Fibroblast of mammary gland (primary cell): Measurements from ENCODE around the gene CAPG.
"Not testable (repeated sequence)": the region's sequence is repeated elsewhere in the genome, so short reads cannot be mapped to it uniquely, and the experiment has no call there.

Experiments used
- DNase-seq: peaks from one replicate; pipeline ENCODE4 v3.0.0-alpha.2; 2010; ENCODE audit warnings: low read depth
- H3K4me3 ChIP-seq: 2 replicates; pipeline ENCODE4 v1.5.1; 2011; ENCODE audit warnings: low read depth, mild to moderate bottlenecking, low read length, moderate library complexity; ENCODE audit not compliant: control insufficient read depth
- TF ChIP-seq, protein P1 (sequence below): conservative IDR thresholded peaks from 2 replicates; pipeline ENCODE4 v1.5.1; 2011; ENCODE audit warnings: low read depth, low read length, inconsistent platforms; ENCODE audit not compliant: control insufficient read depth, insufficient read depth

CAPG gene

DNA sequence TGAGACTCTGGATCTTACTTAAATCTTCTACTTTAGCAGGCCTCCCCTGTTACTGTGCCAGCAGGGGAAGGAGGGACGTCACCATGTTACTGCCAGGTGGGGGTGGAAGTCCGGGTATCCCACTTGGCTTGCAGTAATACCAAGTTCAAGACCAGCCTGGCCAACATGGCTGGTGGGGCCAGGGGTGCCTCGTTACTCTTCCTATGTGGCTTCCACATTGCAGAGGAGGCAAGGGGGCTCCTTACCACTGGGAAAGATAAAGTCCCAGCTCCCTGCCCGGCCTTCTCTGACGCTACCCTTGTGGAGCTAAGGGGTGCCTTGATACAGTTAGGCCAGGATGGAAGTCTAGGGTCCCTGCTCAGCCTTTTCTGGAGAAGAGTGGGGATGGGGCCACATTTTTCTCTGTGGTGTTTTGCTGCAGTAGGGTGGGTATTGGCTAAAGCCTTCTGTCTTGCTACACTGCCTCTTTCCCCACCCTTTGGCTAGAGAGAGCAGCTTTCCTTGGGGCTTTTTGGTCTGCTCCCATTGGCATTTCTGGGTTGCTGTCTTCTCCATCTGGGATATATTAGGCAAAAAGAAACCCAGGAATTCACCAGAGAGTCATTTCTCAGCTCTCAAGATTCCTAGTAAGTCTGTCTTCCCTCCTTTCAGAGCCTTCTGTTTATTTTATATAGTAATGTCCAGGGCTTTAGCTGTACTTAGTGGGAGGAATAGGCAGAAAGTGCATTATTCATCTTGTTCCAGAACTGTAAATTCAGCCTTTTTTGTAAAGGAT lies 33.7 kb downstream of the CAPG start:
- DNase-seq = no peak
- TF ChIP-seq, protein P1, sequence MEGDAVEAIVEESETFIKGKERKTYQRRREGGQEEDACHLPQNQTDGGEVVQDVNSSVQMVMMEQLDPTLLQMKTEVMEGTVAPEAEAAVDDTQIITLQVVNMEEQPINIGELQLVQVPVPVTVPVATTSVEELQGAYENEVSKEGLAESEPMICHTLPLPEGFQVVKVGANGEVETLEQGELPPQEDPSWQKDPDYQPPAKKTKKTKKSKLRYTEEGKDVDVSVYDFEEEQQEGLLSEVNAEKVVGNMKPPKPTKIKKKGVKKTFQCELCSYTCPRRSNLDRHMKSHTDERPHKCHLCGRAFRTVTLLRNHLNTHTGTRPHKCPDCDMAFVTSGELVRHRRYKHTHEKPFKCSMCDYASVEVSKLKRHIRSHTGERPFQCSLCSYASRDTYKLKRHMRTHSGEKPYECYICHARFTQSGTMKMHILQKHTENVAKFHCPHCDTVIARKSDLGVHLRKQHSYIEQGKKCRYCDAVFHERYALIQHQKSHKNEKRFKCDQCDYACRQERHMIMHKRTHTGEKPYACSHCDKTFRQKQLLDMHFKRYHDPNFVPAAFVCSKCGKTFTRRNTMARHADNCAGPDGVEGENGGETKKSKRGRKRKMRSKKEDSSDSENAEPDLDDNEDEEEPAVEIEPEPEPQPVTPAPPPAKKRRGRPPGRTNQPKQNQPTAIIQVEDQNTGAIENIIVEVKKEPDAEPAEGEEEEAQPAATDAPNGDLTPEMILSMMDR = no peak
- no peak overlapping the region for H3K4me3 ChIP-seq

DNA sequence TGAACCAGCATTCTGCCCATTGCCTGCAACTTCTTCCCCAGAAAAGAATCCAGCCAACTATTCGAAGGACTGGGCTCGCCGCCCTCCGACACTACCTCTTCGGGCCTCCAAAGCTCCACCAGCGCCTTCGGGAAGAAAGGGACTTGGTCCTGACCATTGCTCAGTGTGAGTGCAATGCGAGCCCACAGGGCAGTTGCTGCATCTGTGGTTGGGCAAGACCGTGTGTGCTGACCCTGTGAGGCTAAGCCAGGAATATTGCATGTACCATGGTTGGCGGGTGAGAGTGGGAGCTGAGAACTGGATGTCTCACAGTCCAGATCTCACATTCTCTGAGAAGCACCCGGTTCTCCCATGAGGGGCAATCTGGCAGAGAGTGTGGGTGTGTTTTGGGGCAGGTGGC lies 39.1 kb downstream of the CAPG start:
- no peak for DNase-seq
- H3K4me3 ChIP-seq = no peak overlapping the region
- TF ChIP-seq, protein P1 = no peak

DNA sequence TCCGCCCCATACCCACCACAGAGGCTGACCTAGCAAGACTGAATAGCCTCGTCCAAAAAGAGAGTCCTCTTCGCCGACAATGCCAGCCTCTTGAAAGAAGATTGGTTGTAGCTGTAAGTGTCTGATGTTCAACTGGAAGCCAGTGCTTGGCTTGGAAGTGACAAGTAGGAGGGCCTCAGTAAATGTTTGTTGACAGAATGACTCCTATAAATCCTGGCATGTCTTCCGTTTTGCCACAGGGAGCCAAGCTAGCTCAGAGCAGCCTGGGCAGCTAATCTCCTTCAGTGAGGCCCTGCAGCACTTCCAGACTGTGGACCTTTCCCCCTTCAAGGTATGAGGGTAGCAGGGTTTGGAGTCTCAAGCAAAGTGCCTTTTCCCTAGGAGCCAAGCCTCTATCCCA lies 40.7 kb downstream of the CAPG start:
- TF ChIP-seq, protein P1 = no peak
- DNase-seq = no peak
- no peak overlapping the region for H3K4me3 ChIP-seq

DNA sequence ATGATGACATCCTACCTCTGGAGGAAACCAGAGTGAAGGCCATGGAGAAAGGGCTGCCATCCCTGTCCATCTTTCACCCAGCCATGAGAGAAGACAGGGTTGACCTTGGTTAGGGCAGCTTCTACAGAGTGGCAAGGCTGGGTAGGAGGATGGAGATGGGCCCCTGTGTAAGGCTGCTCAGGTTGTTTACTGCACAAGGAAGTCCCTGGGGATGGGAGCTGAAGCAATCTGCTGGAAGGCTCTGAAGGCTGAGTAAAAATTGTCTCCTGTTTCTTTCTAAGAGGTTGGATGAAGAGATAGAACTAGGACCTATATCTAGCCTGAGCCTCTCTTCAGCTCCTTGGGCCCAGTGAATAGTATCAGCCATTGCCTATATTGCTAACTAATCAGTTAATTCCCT lies 41.2 kb downstream of the CAPG start:
- no peak overlapping the region for H3K4me3 ChIP-seq
- TF ChIP-seq, protein P1 = no peak
- DNase-seq = peak; percentile 31

DNA sequence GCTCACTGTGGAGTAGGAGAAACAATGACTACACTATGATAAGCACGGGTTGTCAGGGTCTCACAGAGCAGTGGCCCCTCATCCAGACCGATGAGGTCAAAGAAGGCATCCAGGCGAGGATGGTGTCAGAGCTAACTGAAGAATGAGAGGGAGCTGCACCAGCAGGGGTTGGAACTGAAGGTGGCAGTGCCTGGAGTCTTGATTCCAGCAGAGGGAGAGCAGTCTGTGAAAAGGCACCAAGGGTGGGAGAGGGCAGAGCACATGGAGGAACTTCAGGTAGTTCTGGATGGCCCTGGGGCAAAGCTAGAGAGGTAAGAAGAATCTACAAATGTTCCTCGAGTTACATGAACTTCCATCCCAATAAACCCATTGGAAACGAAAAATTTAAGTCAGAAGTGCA lies 43.0 kb downstream of the CAPG start:
- H3K4me3 ChIP-seq = no peak overlapping the region
- TF ChIP-seq, protein P1 = no peak
- no peak for DNase-seq

DNA sequence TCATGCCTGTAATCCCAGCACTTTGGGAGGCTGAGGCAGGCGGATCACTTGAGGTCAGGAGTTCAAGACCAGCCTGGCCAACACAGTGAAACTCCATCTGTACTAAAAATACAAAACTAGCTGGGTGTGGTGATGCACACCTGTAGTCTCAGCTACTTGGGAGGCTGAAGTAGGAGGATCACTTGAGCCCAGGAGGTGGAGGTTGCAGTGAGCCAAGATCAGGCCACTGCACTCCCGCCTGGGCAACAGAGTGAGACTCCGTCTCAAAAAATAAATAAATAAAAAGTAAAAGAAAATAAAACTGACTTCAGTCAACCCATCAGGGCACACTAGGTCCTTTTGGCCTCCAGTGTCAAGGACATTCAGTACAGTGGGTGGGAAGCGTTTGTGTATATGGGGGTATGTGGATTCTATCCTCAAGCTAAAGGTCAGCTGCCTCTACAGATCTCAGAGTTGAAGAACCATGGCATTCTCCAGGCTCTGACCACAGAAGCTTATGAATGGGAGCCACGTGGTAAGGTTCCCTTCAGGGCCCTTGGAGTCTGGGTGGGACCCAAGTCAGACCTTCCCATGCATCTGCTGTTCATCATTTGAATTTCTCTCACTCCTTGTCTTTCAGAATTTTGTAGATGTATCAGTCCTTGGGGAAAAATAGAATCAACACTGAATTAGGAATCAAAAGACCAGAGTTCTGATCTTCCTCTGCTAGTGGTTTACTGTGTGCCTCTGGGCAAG lies 47.3 kb downstream of the CAPG start:
- H3K4me3 ChIP-seq = not testable (repeated sequence)

DNA sequence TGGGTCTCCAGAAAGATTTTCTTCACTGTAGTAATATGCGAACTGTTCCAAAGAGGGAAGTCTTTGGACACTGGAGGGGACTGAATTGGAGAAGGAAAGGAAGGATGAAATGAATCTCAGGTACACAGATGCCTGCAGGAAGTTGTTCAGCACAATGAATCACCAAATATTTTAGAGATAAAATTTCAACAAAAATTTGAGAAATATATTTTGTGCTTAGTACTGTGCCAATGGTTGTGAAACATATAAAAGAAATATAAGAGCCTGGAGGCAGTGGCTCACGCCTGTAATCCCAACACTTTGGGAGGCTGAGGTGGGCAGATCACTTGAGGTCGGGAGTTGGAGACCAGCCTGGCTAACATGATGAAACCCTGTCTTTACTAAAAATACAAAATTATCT lies 52.4 kb downstream of the CAPG start:
- TF ChIP-seq, protein P1 = no peak
- DNase-seq = no peak
- no peak overlapping the region for H3K4me3 ChIP-seq

More for the DNA sequence above, 47.3 kb downstream of the CAPG start:
- DNase-seq = not testable (repeated sequence)
